ENCODE data around the gene GNL1. TPM values are rescaled to one million over a fixed set of nuclear protein-coding genes. Genes with fewer than 3 reads are reported as not detected.

The GNL1 gene
- total and polyA plus RNA-seq, 9 of the 15 experiments (the other 6 are each of a cell fraction or from before 2014, with no cell fraction given): 0.73 to 112 (median 58.0) TPM

- peak; percentile 78 for TF ChIP-seq ZBTB40 (IDR thresholded peaks at IDR 0.05)
- TF ChIP-seq ZBTB40 (CRISPR knock-in tag; IDR thresholded peaks at IDR 0.05): no peak
- TF ChIP-seq SIN3B (IDR thresholded peaks at IDR 0.05; ENCODE audit: low read depth): peak; percentile 45; the same call in 1 of the 2 replicates
- TF ChIP-seq ZC3H11A (IDR thresholded peaks at IDR 0.05; ENCODE audit: low read depth, low read length): 0 out of 2 replicates have a peak, but pooled peaks have one; percentile 12
- TF ChIP-seq POLR2B (IDR thresholded peaks at IDR 0.05; ENCODE audit: low read depth, partially characterized antibody): peak; percentile 86
- no peak for TF ChIP-seq SETDB1 (IDR thresholded peaks at IDR 0.05; ENCODE audit: low read length)
- peak; percentile 97 for TF ChIP-seq CEBPG (CRISPR knock-in tag; IDR thresholded peaks at IDR 0.05)
- peak; percentile 98 to 99 for TF ChIP-seq CEBPG (tag; conservative IDR thresholded peaks at IDR 0.05 in 1 of 2, IDR thresholded peaks at IDR 0.05 in 1 of 2)
- TF ChIP-seq SNIP1 (IDR thresholded peaks at IDR 0.05; ENCODE audit: low read depth): no peak
- TF ChIP-seq RAD21 (CRISPR knock-in tag; conservative IDR thresholded peaks at IDR 0.05 in 1 of 2, IDR thresholded peaks at IDR 0.05 in 1 of 2): peak in 1 of 2 experiments; percentile 3; a peak in 1 of 4 replicates
- no peak for TF ChIP-seq CEBPZ (IDR thresholded peaks at IDR 0.05; ENCODE audit: borderline replicate concordance, low read depth, low read length)
- TF ChIP-seq NELFE (IDR thresholded peaks at IDR 0.05; ENCODE audit: insufficient read depth, insufficient read length): no peak
- TF ChIP-seq KDM5B (IDR thresholded peaks at IDR 0.05; ENCODE audit: insufficient replicate concordance, low read depth, low read length): peak; percentile 94
- TF ChIP-seq CBFA2T3 (IDR thresholded peaks at IDR 0.05): peak; percentile 87
- TF ChIP-seq TBP (optimal IDR thresholded peaks at IDR 0.05; ENCODE audit: low read depth, low read length): peak; percentile 66
These were observed 40.1 kb downstream of the GNL1 start (continued) for GRCh38 chr6:30515944-30516753.

All from K562 (cell line).